GM23248 (cell line): ENCODE measurements around the gene HOXC10.

ENCODE experiments used
- EZH2 ChIP-seq: fragments of 200-600 bp; sonication (generic); IDR thresholded peaks from 2 replicates; pipeline ENCODE4 v1.6.1; 2018; ENCODE audit warnings: antibody characterized with exemption, mild to moderate bottlenecking; ENCODE audit not compliant: insufficient read depth, poor library complexity, severe bottlenecking
- EZH2phosphoT487 ChIP-seq: fragments of 200-600 bp; sonication (generic); IDR thresholded peaks from 2 replicates; pipeline ENCODE4 v1.6.1; 2018; ENCODE audit warnings: antibody characterized with exemption, moderate library complexity, mild to moderate bottlenecking, low read depth; ENCODE audit not compliant: insufficient read depth

DNA sequence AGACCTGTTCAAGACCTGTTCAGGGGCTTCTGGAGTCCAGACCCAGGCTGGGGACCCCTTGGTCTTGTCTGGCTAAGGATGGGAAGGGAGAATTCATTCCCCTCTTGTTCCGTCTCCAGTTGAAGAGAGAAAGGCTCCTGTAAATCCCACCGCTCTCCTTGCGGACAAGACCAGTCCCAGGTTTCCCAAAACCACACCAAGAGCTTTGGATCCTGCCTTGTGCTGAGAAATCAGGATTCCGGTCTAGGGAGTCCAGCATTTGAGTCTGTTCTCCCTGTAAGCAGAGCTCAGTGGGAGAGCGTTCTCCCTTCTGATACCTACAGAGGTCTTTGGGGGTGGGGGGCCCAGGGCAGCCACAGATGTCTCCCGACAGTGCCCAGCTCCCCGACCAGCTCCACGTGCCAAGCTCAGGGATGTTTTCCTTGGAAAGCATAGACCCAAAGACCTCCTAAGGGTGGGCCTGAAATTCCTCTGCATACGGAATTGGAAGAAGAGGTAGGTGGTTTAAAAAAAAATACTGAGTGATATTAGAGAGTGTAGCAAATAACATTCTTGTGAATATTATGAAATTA, 44.4 kb upstream of the HOXC10 start:
- peak; percentile 5 for TF ChIP-seq EZH2
- TF ChIP-seq EZH2phosphoT487, result no peak
